ENCODE results near the gene STPG4.

DNA sequence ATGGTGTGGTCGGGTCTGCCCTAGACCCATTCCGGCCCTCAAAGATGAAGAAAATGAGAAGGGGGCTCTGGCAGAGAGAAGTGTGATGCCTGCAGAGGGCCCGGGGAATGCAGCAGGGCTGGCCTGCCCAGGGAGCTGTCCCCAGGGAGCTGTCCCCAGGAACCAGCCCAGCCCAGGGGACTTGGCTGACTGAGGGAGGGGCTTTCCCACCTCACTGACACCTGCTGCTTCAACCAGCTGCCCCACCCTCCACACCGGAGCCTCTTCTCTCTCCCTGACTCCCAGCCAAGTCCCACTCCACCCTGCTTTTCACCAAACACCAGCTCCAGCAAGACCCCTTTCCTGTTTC, 111.2 kb downstream of the STPG4 start:
- TF ChIP-seq, protein P1, sequence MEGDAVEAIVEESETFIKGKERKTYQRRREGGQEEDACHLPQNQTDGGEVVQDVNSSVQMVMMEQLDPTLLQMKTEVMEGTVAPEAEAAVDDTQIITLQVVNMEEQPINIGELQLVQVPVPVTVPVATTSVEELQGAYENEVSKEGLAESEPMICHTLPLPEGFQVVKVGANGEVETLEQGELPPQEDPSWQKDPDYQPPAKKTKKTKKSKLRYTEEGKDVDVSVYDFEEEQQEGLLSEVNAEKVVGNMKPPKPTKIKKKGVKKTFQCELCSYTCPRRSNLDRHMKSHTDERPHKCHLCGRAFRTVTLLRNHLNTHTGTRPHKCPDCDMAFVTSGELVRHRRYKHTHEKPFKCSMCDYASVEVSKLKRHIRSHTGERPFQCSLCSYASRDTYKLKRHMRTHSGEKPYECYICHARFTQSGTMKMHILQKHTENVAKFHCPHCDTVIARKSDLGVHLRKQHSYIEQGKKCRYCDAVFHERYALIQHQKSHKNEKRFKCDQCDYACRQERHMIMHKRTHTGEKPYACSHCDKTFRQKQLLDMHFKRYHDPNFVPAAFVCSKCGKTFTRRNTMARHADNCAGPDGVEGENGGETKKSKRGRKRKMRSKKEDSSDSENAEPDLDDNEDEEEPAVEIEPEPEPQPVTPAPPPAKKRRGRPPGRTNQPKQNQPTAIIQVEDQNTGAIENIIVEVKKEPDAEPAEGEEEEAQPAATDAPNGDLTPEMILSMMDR (conservative IDR thresholded peaks at IDR 0.05) = no peak
- TF ChIP-seq EZH2 (IDR thresholded peaks at IDR 0.05; ENCODE audit: low read depth) = no peak
